Breast epithelium (tissue), 4 donors: ENCODE measurements around the gene KCTD14. TPM values are rescaled to one million over a fixed set of nuclear protein-coding genes. Genes with fewer than 3 reads are reported as not detected.
"Not testable (repeated sequence)": the region's sequence is repeated elsewhere in the genome, so short reads cannot be mapped to it uniquely, and the experiment has no call there.

Experiments used
- DNase-seq, 2 donors: peaks; one replicate each; pipeline ENCODE4 v3.0.0-alpha.2; 2019; ENCODE audit warnings: low spot score in 2 of 2
- H3K27ac ChIP-seq, 2 donors: fragments of 200-600 bp; sonication (generic) in 1 of 2; one replicate each; pipeline ENCODE4 v1.5.1; 2016 to 2019; ENCODE audit warnings: mild to moderate bottlenecking in 1 of 2
- H3K27me3 ChIP-seq, 2 donors: fragments of 200-600 bp; sonication (generic) in 1 of 2; one replicate each; pipeline versions ENCODE4 v1.5.1 to v1.6.0; 2017 to 2019; ENCODE audit warnings: control low read depth in 1 of 2, mild to moderate bottlenecking in 1 of 2
- H3K36me3 ChIP-seq: fragments of 200-600 bp; one replicate; pipeline ENCODE4 v1.5.1; 2019
- H3K4me1 ChIP-seq, 2 donors: fragments of 200-600 bp; sonication (generic); one replicate each; pipeline ENCODE4 v1.5.1; 2016 to 2019; ENCODE audit warnings: control low read depth in 1 of 2
- H3K4me3 ChIP-seq, 3 donors: fragments of 200-600 bp; sonication (generic); 1 replicate in 2 of 3; 2 replicates in 1 of 3; pipeline ENCODE4 v1.5.1; 2016 to 2019; ENCODE audit warnings: mild to moderate bottlenecking in 3 of 3, moderate library complexity in 2 of 3
- H3K9me3 ChIP-seq, 2 donors: fragments of 200-600 bp; sonication (generic) in 1 of 2; one replicate each; pipeline ENCODE4 v1.5.1; 2016 to 2019; ENCODE audit warnings: control low read depth in 1 of 2
- POLR2A ChIP-seq: fragments of 450-650 bp; IDR thresholded peaks from one replicate; pipeline ENCODE4 v1.6.1; 2016; ENCODE audit warnings: antibody characterized with exemption, mild to moderate bottlenecking, moderate library complexity
- POLR2AphosphoS5 ChIP-seq, 3 donors: sonication (generic); formaldehyde crosslinking; IDR thresholded peaks; one replicate each; pipeline ENCODE4 v1.6.1; 2017; ENCODE audit warnings: antibody characterized with exemption in 3 of 3
- intact Hi-C: fragments of 100-400 bp; cut with DNase I; formaldehyde crosslinking; loops from one replicate; pipeline ENCODE4 v1.15.1; 2023; ENCODE audit warnings: low total_unique reads
- total RNA-seq, 3 donors: library from RNA; depleted of rRNA; stranded (reverse); fragments of >200 nt; gene quantifications; one replicate each; pipeline ENCODE4 v1.1.0, GENCODE V29; 2016
- TF ChIP-seq, protein P1 (sequence below), 3 donors: fragments of 450-650 bp; IDR thresholded peaks; one replicate each; pipeline ENCODE4 v1.5.1; 2016 to 2017; ENCODE audit warnings: antibody characterized with exemption in 3 of 3, mild to moderate bottlenecking in 3 of 3, moderate library complexity in 3 of 3

Gene KCTD14
- total RNA-seq, 3 donors from 2014 or later = 0.64 to 22.4 (median 7.9) TPM

DNA sequence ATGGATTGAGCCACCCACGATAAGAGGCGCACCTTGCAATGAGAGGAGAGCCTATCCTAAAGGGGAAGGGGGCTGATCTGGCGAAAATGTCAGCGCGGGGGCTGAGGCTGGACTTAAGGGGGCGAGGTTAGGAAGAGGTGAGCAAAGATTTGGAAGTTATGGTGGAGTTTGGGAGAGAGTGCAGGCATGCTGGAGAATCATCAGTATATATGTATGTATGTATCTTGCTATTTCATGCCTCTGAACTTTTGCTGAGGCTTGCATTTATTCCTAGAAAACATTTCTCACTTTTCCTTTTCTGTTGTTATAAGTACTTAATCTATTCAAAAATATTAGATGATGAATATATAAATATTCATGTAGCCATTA is 23.4 kb upstream of the KCTD14 start:
- DNase-seq = no peak
- no peaks in the 10 kb centered on the region for H3K36me3 ChIP-seq
- intact Hi-C loops = no loop called here
- H3K27me3 ChIP-seq = no peaks in the 10 kb centered on the region
- H3K27ac ChIP-seq = peak overlapping the region; percentile 74 to 84
- H3K9me3 ChIP-seq = no peaks in the 10 kb centered on the region
- H3K4me1 ChIP-seq = peaks cover 3% of the 10 kb centered on the region in 2 donors
- peak overlapping the region; percentile 44 to 68 (median 55) for H3K4me3 ChIP-seq
- TF ChIP-seq POLR2AphosphoS5 (IDR thresholded peaks at IDR 0.05) = no peak
- TF ChIP-seq, protein P1, sequence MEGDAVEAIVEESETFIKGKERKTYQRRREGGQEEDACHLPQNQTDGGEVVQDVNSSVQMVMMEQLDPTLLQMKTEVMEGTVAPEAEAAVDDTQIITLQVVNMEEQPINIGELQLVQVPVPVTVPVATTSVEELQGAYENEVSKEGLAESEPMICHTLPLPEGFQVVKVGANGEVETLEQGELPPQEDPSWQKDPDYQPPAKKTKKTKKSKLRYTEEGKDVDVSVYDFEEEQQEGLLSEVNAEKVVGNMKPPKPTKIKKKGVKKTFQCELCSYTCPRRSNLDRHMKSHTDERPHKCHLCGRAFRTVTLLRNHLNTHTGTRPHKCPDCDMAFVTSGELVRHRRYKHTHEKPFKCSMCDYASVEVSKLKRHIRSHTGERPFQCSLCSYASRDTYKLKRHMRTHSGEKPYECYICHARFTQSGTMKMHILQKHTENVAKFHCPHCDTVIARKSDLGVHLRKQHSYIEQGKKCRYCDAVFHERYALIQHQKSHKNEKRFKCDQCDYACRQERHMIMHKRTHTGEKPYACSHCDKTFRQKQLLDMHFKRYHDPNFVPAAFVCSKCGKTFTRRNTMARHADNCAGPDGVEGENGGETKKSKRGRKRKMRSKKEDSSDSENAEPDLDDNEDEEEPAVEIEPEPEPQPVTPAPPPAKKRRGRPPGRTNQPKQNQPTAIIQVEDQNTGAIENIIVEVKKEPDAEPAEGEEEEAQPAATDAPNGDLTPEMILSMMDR (IDR thresholded peaks at IDR 0.05) = no peak
- TF ChIP-seq POLR2A = no peak

DNA sequence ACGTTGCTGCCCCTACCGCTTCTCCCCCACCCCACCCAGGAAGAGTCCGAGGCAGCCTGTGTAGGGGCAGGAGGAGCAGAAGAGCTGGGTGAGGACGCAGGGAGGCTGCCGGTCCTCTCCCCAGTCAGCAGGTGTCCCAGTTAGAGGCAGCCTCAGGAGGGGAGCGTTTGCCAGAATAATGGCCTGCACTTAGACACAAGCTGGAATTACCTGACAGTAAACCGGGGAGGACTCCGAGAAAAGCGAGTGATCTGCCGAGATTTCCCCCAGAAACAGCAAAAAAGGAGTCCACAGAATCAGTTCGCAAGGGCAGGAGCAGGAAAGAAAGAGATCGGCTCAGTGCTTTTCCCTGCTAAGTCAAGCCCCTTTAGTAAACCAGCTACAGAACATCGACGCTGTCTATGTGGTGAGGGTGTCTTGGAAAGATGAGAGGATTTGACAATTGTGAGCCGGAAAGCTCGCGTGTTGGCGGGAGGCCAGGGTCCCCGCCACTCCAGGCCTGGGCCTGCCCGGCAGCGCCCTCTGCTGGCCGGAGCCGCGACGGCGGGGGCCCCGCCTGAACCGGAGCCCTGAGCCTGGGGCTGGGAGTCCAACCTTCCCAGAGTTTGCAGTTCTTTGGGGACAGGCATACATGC is 22.9 kb upstream of the KCTD14 start:
- TF ChIP-seq POLR2AphosphoS5 (IDR thresholded peaks at IDR 0.05) (peak; percentile 53 to 75 (median 68)), POLR2A (no peak)
- TF ChIP-seq, protein P1 (IDR thresholded peaks at IDR 0.05) = peak; percentile 87 to 93 (median 93)
- Histone ChIP-seq H3K9me3 (no peaks in the 10 kb centered on the region), H3K4me1 (peaks cover 3 to 4% of the 10 kb centered on the region in 2 donors), H3K4me3 (peak overlapping the region; percentile 44 to 68 (median 55)), H3K27me3 (no peaks in the 10 kb centered on the region), H3K36me3 (no peaks in the 10 kb centered on the region), H3K27ac (peak overlapping the region; percentile 74 to 84)
- peak; percentile 65 to 81 for DNase-seq
- intact Hi-C loops = no loop called here

DNA sequence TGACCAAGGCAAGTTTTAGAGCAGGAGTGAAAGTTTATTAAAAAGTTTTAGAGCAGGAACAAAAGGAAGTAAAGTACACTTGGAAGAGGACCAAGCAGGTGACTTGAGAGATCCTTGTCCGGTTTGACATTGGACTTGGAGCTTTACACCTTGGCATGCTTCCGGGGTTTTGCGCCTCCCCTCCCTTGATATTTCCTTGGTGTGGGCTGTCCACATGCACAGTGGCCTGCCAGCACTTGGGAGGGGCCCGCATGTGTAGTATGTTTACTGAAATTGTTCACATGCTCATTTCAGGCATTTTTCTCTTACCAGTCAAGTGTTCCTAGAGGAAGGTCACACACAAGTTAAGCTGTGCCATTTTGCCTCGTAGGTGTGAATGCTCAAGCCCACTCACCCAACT is 21.6 kb upstream of the KCTD14 start:
- H3K36me3 ChIP-seq = no peaks in the 10 kb centered on the region
- peaks cover 3 to 16% of the 10 kb centered on the region in 2 donors for H3K4me1 ChIP-seq
- intact Hi-C loops = no loop called here
- no peak for DNase-seq
- H3K27ac ChIP-seq = peak overlapping the region in 1 of 2 donors; percentile 84
- H3K27me3 ChIP-seq = no peaks in the 10 kb centered on the region
- TF ChIP-seq, protein P1 (IDR thresholded peaks at IDR 0.05) = no peak
- no peak for TF ChIP-seq POLR2A
- no peak for TF ChIP-seq POLR2AphosphoS5 (IDR thresholded peaks at IDR 0.05)
- H3K4me3 ChIP-seq = no peak overlapping the region
- no peaks in the 10 kb centered on the region for H3K9me3 ChIP-seq

DNA sequence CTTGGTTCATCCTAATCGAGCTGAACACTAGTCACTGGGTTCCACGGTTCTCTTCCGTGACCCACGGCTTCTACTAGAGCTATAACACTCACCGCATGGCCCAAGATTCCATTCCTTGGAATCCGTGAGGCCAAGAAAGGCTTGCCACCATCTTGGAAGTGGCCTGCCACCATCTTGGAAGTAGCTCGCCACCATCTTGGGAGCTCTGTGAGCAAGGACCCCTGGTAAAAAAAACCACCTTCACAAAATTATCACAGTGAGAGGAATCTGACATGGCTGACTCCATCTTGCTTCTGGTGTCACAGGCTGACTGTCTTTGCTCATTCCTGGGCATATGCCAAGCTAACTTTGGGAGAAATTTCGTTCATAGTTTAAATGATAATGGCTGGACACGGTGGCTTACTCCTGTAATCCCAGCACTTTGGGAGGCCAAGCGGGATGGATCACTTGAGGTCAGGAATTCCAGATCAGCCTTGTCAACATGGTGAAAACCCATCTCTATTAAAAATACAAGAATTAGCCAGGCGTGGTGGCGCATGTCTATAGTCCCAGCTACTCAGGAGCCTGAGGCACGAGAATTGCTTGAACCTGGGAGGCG is 18.9 kb upstream of the KCTD14 start:
- Histone ChIP-seq H3K27ac (peak overlapping the region in 1 of 2 donors; percentile 25), H3K9me3 (no peaks in the 10 kb centered on the region), H3K27me3 (no peaks in the 10 kb centered on the region), H3K4me1 (peaks cover 3 to 18% of the 10 kb centered on the region in 2 donors), H3K4me3 (no peak overlapping the region), H3K36me3 (no peaks in the 10 kb centered on the region)
- TF ChIP-seq POLR2A (no peak), POLR2AphosphoS5 (IDR thresholded peaks at IDR 0.05) (no peak)
- TF ChIP-seq, protein P1 (IDR thresholded peaks at IDR 0.05) = no peak
- intact Hi-C loops = no loop called here
- DNase-seq = no peak

DNA sequence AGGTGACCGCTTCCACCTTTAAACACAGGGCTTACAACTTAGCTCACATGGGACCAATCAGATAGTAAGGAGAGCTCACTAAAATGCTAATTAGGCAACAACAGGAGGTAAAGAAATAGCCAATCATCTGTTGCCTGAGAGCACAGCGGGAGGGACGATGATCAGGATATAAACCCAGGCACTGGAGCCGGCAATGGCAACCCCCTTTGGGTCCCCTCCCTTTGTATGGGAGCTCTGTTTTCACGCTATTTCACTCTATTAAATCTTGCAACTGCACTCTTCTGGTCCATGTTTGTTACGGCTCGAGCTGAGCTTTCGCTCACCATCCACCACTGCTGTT is 18.3 kb upstream of the KCTD14 start:
- peaks cover 3 to 18% of the 10 kb centered on the region in 2 donors for H3K4me1 ChIP-seq
- H3K27ac ChIP-seq = peak overlapping the region; percentile 73 to 83
- H3K27me3 ChIP-seq, H3K9me3 ChIP-seq, H3K4me3 ChIP-seq, H3K36me3 ChIP-seq, intact Hi-C loops, DNase-seq: not testable (repeated sequence)
